Renal pelvis (tissue), 4 donors: ENCODE results near the gene SLC5A9. TPM values are rescaled to one million over a fixed set of nuclear protein-coding genes. Genes with fewer than 3 reads are reported as not detected.
"Not testable (repeated sequence)": the region's sequence is repeated elsewhere in the genome, so short reads cannot be mapped to it uniquely, and the experiment has no call there.

Experiments used
- DNase-seq: peaks from one replicate; pipeline ENCODE4 v3.0.0-alpha.2; 2013
- polyA plus RNA-seq, 3 donors: library from polyadenylated mRNA; unstranded; fragments of 120-200 nt; gene quantifications; one replicate each; pipeline ENCODE4 v1.2.1, GENCODE V29; 2013; ENCODE audit not compliant: insufficient read length in 3 of 3

The SLC5A9 gene
- polyA plus RNA-seq, 3 donors, result 3.5 to 26.2 (median 8.9) TPM

DNA sequence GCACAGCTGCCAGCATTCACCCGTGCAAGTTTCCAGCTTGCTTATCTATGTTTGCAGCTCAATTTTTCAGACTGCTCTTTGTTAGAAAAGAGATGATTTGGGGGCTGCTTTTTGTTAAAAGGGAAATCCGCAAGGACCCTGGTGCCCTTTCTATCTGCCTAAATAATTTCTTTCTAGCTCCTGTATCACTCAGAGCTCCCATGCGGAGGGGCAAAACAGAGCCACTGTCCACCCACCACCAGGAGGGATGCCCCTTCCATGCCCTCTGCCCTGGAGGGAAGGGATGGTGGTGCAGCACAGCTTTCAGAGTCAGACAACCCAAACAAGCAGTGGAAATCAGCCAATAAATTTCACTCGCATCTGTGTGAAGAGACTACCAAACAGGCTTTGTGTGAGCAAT, 13.9 kb upstream of the SLC5A9 start:
- DNase-seq, result no peak

DNA sequence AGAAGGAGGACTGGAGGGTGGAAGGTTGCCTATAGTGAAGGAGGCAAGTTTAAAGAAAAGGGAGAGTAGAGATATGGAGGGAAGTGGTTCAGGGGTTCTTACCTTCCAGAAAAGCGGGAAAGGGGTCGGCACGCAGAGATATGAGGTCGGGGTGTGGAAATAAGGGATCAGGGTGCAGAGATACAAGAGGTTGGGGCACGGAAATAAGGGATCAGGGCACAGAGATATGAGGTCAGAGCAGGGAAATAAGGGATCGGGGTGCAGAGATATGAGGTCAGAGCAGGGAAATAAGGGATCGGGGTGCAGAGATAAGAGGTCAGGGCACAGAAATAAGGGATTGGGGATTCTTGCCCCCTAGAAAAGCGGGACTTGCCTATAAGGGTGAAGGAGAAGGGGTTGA, 9.1 kb upstream of the SLC5A9 start:
- DNase-seq, result not testable (repeated sequence)

DNA sequence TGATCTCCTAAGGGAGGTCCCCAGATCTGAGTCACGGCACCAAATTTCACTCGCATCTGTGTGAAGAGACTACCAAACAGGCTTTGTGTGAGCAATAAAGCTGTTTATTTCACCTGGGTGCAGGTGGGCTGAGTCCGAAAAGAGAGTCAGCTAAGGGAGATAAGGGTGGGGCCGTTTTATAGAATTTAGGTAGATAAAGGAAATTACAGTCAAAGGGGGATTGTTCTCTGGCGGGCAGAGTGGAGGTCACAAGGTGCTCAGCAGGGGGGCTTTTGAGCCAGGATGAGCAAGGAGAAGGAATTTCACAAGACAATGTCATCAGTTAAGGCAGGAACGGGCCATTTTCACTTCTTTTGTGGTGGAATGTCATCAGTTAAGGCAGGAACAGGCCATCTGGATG, 8.2 kb upstream of the SLC5A9 start:
- not testable (repeated sequence) for DNase-seq

DNA sequence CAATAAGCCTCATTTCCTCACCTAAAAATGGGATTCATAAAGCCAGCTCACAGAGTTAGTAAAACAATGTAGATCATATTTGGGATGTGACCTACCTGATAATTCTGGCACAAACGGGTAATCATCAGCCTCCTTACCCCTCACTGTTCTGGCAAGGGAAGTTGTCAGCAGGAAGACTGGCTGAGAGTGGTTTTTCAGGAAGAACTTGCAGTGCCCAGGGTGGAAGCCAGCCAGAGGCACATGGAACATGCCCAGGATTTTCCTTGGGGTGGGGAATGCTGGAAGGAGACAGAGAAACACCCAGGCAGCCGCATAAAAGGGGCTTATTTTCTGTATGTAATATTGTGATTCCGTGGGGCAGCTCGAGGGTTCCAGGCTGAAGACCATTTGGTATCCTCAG, 7.7 kb upstream of the SLC5A9 start:
- DNase-seq, result no peak

DNA sequence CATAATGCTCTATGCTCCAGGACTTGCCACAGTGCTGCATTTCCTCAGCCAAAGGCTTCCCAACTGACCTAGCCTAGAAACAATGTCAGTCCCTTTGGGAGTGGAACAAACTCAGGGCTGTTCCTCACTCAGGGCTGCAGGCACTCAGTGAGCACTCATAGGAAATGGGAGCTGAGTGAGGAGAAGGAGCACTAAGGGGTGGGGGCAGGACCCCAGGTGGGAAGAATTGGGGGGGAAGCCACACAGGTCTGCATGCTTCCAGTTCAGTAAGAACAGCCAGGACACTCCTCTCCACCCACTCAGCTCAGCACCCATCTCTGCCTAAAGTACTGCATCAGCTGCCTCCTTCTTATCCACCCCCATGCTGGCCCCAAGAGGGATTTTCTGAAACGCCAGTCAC, 7.3 kb upstream of the SLC5A9 start:
- DNase-seq, result no peak

DNA sequence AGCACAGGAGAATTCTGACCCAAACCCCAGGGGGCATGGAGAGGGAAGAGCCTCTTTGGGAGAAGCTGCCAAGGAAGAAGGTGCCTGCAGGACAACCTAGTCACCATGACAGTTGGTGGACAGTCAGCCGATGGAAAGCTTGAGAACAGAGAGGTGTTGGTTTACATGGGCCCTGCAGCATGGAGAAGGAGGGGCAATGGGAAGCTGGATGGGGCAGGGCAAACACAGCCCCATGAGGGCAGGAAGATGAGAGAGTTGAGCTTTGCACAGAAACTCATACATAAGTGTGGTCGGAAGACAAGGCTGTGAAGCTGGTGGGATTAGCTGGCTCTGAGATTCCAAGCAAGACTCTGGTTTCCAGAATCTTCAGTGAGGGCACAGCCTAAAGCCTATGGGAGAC, 6.6 kb upstream of the SLC5A9 start:
- no peak for DNase-seq

DNA sequence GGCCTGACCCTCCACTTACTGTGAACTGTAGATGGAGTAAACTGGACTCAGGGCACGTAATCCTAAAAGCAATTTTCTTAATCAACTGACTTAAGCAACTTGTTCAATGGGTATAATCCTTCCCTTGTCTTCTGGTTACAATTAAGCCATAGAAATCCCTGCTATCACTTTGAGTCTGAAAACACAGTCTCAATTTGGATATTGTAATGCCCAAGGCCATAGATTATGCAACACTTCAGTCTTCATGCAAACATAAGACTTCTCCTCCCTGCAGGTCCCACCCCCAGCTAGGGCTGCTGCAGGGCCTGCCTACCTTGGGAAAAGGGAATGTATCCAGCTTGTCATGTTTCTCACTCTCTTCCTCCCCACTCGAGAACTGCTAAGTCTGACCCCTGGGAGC, 6.2 kb upstream of the SLC5A9 start:
- DNase-seq, result no peak

DNA sequence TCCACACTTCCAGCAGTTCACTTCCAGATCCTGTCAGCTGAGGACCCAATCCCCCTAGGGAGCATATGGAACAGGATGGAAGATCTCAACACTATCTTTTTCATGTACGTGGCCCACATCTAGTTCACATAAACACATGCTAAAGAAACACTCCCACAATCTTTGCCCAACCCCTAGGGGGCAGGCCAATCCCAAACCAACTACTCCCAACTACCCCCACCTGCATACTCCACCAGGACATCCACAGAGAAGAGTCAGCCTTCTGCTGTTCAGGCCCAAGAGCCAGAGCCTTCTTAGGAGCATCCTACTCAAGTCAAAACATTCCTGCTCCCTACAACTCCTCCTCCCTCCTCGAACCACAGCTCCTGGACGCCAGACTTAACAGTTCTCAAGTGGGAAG, 5.6 kb upstream of the SLC5A9 start:
- DNase-seq, result no peak

DNA sequence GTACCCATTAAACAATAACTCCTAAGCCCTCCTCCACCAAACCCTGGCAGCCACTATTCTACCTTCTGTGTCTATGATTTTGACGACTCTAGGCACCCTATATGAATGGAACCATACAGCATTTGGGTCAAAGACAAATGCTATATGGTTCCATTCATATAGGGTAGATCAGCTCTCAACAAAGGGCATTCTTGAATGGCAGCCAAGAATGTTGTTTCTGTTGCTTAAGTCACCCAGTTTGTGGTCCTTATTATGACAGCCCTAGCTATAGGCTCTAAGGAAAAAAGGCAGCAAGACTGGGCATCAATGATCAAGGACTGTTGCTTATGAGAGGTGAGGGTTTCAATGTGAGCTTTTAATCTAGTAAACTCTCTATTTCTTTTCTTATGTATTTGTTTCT, 4.7 kb upstream of the SLC5A9 start:
- DNase-seq, result no peak

DNA sequence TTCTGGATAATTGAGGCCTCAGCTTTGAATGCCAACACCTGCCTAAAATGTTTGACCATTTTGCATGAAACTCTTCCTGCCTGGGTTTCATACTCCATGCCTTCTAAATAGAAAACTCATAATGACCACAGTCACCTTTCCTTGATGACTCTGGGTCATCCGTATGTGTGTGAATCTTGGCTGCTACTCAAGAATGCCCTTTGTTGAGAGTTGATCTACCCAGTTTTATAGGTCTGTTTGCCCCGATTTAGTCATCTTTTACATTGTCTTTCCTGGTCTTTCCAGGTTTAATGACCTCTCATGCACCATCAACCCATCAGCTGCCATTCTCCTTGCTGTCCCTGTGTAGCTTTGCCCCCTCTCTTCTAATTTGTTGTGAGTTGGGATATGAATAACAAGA, 2.7 kb upstream of the SLC5A9 start:
- no peak for DNase-seq

DNA sequence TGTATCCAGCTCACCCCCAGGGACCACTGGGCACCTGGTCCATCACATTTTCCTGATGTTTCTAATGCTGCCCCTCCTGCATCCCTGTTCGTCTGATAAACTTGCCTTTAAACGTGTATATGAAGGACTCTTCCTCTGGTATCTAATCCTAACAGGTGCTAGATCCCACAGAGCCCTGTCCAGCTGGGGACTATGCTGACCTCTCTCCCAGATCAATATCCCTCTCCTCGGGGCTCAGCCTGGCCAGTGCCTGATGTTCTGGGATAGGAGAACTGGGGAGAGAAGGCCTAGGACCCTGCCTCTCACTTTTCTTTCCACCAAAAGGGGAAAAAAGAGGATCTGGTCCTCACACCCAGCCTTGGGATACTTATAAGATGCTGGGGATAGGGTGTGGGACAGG, 1.4 kb upstream of the SLC5A9 start:
- no peak for DNase-seq

DNA sequence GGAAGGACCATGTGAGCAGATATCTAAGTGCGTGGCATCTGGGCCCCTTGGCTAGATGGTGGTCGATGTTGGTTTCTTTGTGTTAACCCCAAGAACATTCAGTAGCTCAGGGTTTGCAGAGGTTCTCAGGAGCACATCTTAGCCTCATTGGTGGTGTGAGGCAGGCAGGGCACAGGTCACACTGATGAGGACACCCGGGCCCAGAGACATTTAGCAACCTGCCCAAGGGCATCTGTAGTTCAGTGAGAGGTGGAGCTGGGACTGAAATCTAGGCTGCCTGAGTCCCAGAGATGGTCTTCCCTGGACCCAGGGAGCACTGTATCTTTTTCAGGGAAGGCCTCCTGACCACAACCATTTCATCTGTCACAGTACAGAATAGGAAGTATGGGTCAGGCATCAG, 859 bp upstream of the SLC5A9 start:
- DNase-seq, result no peak

DNA sequence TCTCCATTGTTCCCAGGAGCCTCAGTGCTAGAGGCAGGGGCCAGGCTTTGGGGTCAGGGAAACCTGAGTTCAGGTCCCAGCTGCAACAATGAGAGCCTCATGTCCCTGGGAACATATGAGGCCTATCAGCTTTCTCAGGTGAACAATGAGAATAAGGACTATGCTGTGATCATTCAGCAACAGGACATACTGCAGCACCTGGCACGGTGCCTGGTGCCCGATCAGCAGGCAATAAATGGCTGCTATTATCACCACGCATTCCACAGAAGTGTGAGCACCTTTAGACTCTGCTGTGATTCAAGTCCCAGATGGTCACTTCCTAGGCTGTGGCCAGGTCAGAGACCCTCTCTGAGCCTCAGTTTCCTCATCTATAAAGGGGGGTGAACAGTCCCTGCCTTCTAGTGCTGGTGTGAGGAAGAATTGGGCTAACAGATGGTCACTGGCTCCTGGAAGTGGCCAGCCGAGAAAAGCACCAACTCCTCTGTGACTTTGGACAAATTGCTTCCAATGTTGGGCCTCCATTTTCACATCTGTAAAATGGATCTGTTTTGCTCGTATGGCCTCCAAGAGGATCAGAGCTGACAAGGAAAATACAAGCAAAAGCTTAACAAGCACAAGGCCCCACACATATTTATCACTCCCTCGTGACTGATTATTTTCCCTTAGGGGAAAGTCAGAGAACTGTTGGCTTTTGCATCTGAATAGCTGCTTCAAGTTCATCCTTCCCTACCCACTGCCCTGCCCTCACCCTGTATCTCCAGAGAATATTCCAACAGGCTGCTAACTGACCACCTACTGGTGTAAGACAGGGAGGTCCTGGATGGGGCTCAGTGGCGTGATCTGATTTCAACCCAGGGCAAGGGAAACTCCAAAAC, 1.1 kb downstream of the SLC5A9 start:
- no peak for DNase-seq

DNA sequence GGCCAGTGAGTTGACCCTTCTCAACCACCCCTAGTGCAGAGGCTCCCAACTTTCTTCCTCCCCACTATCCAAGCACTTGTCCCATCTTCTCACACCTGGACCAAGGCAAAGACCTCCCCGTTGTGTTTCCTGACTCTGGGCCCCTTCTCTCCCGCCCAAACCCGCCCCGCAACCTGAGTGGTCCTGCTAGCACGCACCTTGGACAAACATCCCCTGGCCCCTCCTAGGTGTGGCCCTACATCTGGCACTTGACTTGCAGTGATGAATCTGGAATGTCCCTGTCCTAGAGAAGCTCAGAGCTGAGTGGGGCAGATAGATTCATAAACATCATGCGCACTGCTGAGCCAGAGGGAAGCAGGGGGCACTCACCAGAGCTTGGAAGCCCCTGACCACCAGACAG, 2.3 kb downstream of the SLC5A9 start:
- no peak for DNase-seq

DNA sequence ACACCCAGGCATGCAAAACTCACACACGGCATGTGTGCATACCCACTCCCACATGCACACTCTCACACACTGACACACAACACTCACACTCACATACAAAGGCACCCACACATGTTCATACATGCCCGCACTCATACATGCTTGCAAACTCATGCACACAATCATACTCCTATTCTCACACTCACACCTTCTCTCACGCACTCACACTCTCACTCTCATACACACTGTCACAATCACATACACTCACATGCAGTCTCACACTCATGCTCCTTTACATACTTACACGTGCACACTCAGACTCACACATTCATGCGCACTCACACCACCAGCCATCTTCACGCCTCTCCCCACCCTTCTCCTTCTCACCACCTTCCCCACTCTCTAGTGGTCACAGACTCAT, 3.1 kb downstream of the SLC5A9 start:
- no peak for DNase-seq

DNA sequence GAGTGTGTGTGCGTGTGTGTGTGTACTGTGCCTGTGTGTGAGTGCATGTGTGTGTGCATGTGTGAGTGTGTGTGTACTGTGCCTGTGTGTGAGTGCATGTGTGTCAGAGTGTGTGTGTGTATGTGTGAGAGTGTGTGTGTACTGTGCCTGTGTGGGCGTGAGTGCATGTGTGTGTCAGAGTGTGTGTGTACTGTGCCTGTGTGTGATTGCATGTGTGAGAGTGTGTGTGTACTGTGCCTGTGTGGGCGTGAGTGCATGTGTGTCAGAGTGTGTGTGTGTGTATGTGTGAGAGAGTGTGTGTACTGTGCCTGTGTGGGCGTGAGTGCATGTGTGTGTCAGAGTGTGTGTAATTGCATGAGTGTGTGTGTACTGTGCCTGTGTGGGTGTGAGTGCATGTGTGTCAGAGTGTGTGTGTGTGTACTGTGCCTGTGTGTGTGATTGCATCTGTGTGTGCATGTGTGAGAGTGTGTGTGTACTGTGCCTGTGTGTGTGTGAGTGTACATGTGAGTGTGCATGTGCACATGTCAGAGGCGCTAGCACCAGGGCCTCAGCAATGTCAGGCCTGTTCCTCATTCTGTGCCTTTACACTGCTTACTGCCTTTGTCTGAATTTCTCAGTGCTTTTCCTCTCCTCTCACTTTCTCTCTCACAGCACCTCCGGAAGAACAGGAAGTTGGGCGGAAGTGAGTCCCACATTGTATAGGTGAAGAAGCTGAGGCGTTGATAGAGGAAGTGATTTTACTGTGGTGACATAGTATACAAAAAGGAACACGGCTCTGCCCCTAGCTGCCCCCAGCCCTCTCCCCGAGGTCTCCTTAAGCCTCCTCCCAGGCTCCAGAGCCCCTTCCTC, 4.9 kb downstream of the SLC5A9 start:
- DNase-seq, result no peak

DNA sequence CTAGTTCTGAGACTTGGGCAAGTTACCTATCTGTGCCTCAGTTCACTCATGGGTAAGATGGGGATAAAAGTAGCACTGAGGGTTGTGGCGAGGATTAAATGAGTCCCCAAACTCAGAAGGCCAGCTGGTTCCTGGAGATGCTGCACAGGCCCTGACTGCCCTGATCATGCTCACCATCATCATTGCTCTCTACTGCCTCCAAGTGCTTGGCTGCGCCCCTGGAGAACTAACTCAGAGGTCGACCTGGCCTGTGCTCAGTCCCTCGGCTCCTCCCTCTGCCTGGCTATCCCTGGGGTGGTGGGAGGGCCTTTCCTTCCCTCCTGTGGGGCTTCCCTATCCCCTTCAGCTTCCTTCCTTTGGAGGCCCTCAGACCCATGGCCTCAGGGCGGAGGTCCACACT, 5.6 kb downstream of the SLC5A9 start:
- no peak for DNase-seq

DNA sequence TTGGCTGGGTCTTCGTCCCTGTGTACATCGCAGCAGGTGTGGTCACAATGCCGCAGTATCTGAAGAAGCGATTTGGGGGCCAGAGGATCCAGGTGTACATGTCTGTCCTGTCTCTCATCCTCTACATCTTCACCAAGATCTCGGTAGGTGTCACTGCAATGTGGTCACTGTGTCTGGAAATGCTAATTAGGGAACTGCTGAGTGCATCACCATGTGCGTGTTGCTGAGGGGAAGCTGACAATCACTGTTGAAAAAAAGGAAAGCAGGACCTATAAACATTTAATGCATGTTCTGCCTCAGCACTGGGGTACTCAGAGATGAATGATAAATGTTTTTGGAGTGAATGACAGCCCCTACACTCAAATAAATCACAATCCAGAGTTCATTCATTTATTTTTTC, 6.8 kb downstream of the SLC5A9 start:
- no peak for DNase-seq

DNA sequence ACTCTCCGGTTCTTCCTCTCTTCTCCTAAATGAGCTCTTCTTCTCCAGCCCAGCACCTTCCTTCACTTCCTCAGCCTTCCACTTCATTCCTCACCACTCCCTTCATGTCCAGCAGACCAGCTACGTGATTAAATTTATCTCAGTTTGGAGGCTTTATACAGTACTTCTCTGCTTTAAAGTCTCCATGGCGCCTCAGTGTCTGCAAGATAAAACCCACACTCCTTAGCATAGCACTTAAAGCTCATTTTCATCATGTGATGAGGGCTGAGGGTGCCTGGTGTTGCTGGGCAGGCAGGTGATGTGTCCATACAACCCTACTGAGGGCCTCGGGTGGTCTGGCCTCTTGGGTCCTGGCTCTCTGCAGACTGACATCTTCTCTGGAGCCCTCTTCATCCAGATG, 7.7 kb downstream of the SLC5A9 start:
- no peak for DNase-seq

DNA sequence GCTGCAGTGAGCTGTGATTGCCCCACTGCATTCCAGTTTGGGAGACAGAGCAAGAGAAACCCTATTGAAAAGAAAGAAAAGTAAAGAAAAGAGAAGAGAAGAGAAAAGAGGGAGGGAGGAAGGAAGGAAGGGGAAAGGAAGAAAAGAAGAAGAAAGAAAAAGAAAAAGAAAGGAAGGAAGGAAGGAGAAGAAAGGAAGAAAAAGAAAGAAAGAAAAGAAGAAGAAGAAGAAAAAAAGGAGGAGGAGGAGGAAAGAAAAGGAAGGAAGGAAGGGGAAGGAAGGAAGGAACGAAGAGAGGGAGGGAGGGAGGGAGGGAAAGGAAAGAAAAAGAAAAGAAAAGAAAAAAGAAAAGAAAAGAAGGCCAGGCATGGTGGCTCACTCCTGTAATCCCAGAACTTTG, 10.2 kb downstream of the SLC5A9 start:
- DNase-seq, result no peak

DNA sequence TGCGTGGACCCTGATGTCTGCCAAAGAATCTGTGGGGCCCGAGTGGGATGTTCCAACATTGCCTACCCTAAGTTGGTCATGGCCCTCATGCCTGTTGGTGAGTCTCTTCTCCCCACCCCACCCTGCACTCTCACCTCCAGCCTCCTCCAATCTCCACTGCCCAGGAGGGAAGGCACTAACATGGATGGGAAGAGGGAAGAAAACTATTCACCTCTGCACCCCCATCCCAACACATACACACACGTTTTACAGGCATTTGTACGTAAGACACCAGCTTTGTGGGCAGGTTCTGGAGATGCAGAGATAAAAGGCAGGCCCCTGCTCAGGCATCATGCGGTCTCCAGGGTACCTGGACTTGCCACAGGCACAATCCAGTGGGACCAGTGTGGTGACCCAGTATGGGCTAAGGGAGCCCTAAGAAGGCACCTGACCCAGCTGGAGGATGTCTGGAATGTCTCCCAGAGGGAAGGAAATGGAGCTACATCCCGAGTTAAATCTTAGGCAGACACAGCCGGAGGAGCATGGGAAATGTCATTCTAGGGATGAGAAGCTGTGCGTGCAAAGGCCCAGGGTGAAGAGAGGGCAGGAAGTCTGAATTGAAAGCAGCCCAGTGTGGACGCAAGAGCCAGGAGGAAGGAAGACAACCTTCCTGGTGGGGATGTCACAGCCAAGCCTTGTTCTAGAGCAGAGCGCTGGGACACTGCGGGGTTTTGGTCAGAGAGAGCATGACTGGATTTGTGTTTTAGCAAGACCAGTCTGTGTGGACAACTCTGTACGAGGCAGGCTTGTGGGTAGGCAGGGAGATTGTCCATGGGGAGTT, 11.4 kb downstream of the SLC5A9 start:
- DNase-seq, result no peak

DNA sequence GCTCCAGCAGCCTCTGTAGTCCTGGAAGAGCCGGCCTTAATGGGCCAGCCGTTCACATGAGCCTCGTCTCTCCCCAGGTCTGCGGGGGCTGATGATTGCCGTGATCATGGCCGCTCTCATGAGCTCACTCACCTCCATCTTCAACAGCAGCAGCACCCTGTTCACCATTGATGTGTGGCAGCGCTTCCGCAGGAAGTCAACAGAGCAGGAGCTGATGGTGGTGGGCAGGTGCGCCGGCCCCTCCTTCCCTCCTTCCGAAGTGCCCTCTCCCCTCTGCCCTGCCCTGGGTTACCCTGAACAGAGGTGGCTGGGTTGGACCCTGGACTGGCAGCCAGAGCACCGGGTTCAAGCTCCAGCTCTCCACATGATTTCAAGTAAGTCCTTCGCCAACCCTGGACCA, 13.1 kb downstream of the SLC5A9 start:
- DNase-seq, result no peak
